CD4-positive, alpha-beta T cell treated with Interleukin-6 for 4 hours (primary cell): ENCODE measurements around the gene GGA1.

Experiments
- DNase-seq: peaks from one replicate; pipeline ENCODE4 v3.0.0-alpha.2; 2020; ENCODE audit warnings: mixed read lengths

GGA1 gene

GRCh38 chr22:37632174-37633088 lies 23.8 kb downstream of the GGA1 start:
- DNase-seq = no peak

GRCh38 chr22:37633089-37633624 lies 24.5 kb downstream of the GGA1 start:
- no peak for DNase-seq

DNA sequence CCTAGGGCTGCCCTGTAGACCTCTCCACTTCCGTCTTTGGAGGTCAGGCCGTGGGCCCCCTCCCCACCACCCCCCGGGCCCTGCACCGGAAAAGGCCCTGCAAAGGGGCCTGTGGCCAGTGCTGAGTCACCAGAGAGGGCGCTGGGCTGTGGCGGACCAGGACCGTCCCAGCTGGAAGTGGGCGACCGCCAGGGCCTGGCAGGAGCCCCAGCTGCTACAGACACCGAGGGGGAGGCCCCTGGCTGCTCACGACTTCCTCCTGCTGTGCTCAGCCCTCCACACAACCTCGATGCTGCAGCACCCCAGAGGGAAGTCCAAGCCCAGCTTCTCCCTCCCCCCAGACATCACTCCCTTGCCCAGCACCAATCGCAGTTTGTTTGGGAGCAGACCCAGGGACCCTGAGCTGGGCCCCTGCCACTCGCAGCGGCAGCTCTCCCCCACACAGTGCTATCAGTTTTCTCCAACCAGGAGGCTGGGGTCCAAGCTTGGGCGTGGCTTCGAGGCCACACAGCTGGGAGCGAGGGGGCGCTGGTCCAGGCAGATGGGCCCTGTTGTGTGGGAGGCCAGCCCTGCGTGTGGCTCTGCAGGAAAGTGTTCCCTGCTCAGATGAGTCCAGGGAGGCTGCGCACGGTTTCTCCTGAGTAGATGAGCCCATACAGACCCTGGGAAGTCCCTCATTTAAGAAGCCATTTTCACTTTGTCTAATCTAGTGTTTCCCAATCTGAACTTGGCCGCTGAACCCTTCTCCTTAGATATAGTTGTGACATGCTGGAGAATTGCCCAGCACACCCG lies 25.2 kb downstream of the GGA1 start:
- DNase-seq = peak; percentile 69

DNA sequence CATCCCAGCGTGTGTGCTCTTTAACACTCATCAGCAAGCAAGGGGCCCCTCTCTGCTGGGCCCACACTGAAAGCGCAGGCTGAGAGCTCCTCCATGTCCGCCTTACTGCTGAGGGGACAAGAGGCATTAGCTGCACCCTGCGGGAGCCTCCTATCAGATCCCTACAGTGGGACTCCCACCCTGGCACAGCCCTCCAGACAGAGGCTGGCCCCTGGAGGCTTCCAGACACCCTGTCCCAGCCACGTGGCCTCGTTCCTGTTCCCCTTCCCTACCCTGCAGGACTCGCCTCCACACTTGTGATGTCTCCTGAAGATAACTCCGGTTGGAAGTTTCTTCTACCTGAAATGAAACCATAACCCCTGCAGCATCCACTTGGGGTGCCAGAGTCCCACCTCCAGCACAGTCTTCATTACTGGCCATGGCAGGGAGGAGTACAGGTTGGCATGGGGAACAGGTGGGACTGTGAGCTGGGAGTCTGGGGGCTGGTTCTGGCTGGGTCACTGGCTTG lies 25.8 kb downstream of the GGA1 start:
- DNase-seq = peak; percentile 33

DNA sequence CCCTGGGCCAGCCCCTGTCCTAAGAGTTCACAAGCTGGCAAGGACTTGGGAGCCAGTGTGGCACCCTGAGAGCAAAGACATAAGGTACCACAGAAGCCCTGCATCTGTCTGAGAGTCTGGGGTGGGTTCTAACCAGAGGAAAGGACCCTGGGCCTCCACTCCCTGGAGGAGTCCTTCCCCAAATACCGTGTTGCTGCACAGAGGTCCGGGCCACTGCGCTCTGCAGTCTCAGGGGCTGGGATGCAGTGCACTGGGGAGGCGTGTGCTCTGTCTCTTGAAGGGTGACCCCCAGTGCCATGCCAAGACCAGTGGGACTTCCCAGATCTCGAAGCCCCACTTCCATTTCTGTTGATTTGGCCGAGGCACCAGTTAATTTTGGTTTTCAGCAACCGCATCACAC lies 26.5 kb downstream of the GGA1 start:
- DNase-seq = no peak

DNA sequence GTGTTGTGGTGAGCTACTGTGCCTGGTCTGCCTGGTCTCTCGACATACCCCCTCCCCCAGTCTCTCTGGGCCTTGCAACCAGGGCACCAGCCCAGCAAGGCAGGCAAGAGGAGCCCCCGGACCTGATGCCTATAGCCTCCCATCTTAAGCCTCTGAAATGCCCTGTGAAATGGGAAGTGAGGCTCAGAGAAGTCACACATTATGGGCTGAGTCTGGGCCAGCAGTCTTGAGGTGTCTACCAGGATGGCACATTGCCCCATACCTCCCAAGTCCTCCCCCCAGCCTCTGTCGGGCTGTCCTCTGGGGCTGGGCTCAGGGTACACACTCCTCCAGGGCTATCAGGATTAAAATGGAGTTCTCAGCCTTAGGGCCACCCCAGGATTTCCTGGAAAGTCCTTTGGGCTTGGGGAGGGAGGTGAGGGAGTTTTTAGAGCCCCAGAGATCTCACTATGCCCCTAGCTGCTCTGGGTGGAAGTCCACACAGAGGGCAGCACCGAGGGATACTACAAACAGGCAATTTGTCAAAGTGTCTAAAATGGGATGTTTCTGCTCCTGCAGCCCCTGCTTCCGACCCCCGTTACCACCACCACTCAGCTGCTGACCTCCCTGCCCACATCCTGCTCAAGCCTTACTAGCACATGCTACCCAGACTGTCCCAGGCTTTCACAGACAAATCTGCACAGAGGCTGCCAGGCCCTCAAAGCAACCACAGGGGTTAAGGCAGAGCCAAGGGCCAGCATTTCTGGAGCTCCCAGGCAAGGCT lies 27.7 kb downstream of the GGA1 start:
- DNase-seq = peak; percentile 47

- DNase-seq = no peak
Measured at GRCh38 chr22:37636949-37637273, 28.3 kb downstream of the GGA1 start.

GRCh38 chr22:37638391-37639069 lies 29.9 kb downstream of the GGA1 start:
- DNase-seq = peak; percentile 53

DNA sequence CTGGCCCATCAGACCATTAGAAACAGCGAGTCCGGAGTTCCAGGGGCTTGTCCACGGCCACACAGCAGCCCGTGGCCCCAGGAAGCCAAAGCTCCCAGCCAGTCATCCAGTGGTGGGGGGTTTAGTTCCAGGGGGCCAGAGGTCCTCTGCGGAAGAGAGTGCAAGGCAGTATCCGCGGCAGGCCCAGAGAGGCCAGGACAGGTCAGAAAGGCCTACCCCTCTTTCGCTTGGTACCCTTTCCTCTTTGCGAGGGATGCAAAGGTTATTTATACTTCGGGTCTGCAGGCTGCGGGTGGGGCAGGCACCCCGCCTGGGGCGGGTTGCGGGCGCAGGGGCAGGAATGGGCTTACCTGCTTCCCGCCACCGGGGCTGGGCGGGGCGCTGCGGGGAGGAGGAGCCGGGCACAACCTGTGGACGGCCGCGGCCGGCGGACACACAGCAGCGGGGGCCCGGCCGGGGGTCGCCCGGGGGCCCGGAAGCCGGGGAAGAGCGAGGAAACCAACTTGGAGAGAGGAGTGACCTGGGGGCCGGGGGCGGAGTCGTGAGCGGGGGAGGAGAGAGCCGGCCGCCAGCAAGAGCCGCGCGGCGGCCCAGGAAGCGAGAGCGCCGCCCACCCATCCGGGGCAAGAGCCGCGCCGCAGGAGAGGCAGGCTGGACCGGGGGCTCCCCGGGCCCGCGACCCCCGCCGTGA lies 30.6 kb downstream of the GGA1 start, which contains the start of gene SH3BP1:
Gene SH3BP1, plus strand, starts transcription at position 600 of the 691 bp plus-strand sequence. CDS start 119 bp downstream, outside the sequence.
- peak; percentile 72 for DNase-seq

DNA sequence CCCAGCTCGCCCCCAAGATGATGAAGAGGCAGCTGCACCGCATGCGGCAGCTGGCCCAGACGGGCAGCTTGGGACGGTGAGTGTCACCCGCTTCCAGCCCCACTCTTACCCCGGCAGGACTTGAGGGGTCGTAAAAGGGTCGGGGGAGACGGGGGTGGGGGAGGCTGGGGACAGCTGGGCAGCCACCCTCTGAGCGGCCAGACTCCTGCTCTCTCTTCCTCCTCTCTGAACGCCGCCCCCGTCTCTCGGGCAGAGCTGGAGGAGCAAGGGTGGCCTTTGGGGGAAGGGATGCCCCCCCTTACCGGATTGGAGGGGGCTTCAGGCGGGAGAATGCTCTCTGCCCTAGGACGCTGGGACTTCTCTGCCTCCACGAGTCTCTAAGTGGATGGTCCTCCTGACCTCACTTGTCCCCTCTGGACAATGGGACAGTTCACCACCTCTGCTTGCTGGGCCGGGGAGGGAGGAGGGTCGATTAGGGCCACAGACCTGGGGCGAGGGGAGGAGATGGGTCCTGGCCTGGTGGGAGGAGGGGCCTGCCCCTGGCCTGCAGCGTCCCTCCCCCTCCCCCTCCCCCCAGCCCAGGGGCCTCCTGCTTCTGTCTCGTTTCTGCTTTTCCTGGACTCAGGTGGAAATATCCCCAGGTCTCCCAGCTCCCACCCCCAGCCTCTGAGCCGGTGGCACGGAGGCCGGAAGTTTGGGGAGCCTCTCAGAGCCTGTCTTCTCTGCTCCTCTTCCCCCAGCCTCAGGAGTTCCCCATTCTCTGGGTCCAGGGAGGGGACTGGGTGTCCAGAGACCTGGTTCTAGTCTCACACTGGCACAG lies 31.3 kb downstream of the GGA1 start:
- peak; percentile 44 for DNase-seq

- DNase-seq = peak; percentile 70
Measured at GRCh38 chr22:37640591-37641560, 32.2 kb downstream of the GGA1 start.

- DNase-seq = no peak
Measured at GRCh38 chr22:37641561-37641949, 32.9 kb downstream of the GGA1 start.

GRCh38 chr22:37643225-37643847 lies 34.7 kb downstream of the GGA1 start:
- peak; percentile 90 for DNase-seq

DNA sequence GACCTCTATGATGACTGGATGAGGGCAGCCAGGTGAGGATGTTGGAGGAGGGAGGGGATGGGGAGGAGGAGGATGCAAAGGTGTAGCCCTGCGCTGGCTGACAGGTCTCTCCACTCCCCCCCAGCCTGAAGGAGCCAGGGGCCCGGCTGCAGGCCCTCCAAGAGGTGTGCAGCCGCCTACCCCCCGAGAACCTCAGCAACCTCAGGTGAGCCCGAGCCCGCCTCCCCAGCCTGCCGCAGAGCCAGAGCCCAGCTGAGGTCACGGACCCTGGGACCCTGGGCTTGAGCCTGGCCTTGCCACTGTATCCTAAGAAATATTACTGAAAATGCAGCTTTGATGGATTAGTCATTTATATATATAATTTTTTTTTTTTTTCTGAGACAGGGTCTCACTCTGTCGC lies 38.7 kb downstream of the GGA1 start:
- DNase-seq = no peak

DNA sequence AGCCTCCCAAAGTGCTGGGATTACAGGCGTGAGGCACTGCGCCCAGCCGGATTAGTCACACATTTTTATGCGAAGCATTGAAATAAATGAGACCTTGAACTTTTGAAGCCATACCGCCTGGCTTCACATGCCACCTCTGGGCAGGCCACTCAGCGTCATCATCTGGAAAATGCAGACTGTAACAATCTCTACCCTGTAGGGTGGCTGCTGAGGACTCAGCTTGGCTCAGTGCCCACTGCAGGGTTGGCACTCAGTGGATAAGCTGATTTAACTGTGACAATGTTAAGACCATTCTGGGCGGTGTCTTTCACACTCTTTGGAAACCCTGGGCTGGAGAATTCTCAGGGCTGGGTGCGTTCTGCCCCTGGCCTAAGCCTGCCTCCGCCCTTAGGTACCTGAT lies 39.3 kb downstream of the GGA1 start:
- no peak for DNase-seq

DNA sequence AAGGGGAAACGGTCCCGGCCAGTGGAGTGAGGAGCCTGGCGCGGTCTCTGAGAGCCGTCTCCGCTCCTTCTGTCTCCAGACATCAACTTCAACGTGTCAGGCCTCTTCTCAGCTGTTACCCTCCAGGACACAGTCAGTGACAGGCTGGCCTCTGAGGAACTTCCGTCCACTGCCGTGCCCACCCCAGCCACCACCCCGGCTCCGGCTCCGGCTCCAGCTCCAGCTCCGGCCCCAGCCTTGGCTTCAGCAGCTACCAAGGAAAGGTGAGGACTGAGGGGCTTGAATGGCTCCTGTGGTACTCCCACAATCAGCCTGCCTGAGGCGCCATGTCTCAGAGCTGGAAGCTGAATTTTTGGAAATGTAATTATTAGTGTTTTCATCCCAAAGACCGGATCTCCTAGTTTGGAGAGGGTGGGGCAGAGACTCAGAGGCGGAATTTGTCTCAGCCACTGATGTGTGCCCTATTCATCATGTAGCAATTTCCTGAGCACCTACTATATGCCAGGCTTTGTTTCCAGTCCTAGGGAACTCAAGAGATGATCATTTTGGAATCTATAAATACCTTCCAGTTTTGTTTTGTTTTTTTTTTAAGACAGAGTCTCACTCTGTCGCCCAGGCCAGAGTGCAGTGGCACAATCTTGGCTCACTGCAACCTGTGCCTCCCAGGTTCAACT lies 42.0 kb downstream of the GGA1 start:
- no peak for DNase-seq

GRCh38 chr22:37654563-37655251 lies 46.1 kb downstream of the GGA1 start:
- no peak for DNase-seq

DNA sequence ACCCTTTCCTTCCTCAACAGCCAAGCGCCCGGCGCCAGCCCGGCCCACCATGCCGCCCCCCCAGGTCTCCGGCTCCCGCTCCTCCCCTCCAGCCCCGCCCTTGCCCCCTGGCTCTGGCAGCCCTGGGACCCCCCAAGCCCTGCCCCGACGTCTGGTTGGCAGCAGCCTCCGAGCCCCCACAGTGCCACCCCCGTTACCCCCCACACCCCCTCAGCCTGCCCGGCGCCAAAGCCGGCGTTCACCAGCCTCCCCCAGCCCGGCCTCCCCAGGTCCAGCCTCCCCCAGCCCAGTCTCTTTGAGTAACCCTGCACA lies 46.6 kb downstream of the GGA1 start:
- no peak for DNase-seq
